Choroid plexus epithelial cell (primary cell): ENCODE results near the gene CTAGE9.
A peak's percentile ranks its signal among the peaks of the same experiment; 100 is the strongest.

Experiments used
- DNase-seq: peaks from one replicate; pipeline ENCODE4 v3.0.0-alpha.2; 2010; ENCODE audit warnings: low read depth
- H3K4me3 ChIP-seq: 2 replicates; pipeline ENCODE4 v1.5.1; 2011; ENCODE audit warnings: low read depth, mild to moderate bottlenecking, control low read depth, low read length, moderate library complexity
- CTCF ChIP-seq: conservative IDR thresholded peaks from 2 replicates; pipeline ENCODE4 v1.5.1; 2011; ENCODE audit warnings: low read depth, mild to moderate bottlenecking, control low read depth, inconsistent platforms, low read length, moderate library complexity

Gene CTAGE9

DNA sequence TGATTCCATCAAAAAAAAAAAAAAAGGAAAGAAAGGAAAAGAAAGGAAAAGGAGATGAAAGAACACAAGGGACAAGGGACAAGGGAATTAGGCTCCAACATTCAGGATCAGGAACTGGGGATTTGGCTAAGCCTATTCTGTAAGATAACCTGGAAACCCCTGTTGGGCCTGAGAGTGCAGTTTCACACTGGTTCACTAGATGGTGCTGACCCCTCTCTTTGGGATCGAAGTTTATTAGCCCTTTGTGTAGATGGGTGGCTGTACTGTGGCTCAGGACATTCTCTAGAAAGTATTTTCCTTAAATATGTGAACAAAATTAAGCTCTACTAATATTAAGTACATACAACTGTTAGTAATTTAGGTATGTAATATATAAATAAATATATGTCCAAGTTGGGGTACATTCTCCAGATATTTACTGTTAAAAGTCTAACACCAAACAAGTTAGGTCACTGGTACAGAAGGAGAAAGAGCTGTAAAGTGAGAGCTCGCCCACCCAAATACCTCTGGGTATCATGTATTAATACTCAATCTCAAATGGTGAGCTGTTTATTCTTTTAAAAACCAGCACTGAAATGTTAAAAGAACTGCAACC is 15.9 kb downstream of the CTAGE9 start:
- H3K4me3 ChIP-seq = no peak overlapping the region
- peak; percentile 83 for DNase-seq
- TF ChIP-seq CTCF = peak; percentile 97

- no peak overlapping the region for H3K4me3 ChIP-seq
- no peak for DNase-seq
- TF ChIP-seq CTCF = no peak
Observed at GRCh38 chr6:131693384-131693783, 17.4 kb downstream of the CTAGE9 start.

DNA sequence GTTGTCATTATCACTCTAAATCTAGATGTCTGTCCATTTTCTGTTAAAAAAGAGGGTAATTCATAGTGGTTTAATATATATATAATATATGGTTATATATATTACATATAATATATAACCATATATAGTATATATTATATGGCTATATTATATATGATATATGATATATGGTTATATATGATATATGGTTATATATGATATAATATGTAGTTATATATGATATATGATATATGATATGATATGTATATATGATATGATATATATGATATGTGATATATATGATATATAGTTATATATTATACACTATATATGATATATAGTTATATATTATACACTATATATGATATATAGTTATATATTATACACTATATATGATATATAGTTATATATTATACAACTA is 18.2 kb downstream of the CTAGE9 start:
- TF ChIP-seq CTCF = no peak
- no peak for DNase-seq
- no peak overlapping the region for H3K4me3 ChIP-seq

DNA sequence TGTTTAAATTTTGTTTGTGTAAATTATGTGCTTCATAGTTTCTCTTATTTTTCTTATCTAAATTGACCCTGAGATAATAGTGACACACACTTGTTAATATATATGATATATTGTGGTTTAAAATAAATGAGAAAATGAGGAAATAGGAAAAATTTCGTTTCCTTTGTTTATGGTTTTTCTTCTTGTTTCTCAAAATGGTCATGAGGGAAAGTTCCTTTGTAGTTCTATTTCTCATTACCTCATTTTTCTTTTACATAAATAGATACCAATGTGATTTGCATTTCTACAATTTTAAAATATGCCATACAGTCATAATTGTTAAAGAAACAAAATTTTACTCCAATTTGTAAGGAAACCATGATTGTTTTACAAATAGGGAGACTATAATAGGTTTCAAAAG is 18.8 kb downstream of the CTAGE9 start:
- DNase-seq = no peak
- no peak for TF ChIP-seq CTCF

DNA sequence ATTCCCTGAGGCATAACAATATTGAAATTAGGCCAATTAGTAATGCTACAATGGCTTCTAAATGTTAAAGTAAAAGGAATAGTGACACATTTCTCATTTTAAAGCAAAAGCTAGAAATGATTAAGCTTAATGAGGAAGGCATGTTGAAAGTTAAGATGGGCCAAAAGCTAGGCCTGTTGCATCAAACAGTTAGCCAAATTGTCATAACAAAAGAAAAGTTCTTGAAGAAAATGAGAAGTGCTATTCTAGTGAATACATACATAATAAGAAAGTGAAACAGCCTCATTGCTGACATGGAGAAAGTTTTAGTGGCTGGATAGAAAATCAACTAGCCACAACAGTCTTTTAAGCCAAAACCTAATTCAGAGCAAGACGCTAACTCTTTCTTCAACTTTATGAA is 22.5 kb downstream of the CTAGE9 start:
- no peak for DNase-seq
- no peak overlapping the region for H3K4me3 ChIP-seq
- no peak for TF ChIP-seq CTCF

More for the DNA sequence above, 18.8 kb downstream of the CTAGE9 start:
- no peak overlapping the region for H3K4me3 ChIP-seq

DNA sequence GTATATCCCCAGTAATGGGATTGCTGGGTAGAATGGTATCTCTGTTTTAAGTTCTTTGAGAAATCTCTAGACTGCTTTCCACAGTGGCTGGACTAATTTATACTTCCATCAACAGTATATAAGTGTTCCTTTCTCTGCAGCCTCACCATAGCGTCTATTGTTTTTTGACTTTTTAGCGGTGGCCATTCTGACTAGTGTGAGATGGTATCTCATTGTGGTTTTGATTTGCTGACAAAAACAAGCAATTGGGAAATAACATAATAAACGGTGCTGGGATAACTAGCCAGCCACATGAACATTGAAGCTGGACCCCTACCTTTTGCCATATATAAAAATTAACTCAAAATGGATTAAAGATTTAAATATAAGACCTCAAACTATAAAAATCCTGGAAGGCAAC is 23.8 kb downstream of the CTAGE9 start:
- TF ChIP-seq CTCF = no peak
- DNase-seq = no peak

GRCh38 chr6:131685266-131685780 is 25.5 kb downstream of the CTAGE9 start:
- DNase-seq = no peak
- H3K4me3 ChIP-seq = no peak overlapping the region
- TF ChIP-seq CTCF = no peak

More for the DNA sequence above, 23.8 kb downstream of the CTAGE9 start:
- H3K4me3 ChIP-seq = no peak overlapping the region
